NCI-H1092 (cell line): ENCODE data around the gene METRNL.
"Not testable (repeated sequence)": the region's sequence is repeated elsewhere in the genome, so short reads cannot be mapped to it uniquely, and the experiment has no call there.

Experiments
- DNase-seq: peaks from one replicate; lab custom pipeline; 2025; lab: John Stamatoyannopoulos, UW

METRNL gene

GRCh38 chr17:83123896-83124801 is 44.7 kb downstream of the METRNL start:
- no peak for DNase-seq

- DNase-seq = no peak
Observed at GRCh38 chr17:83124871-83125514, 45.6 kb downstream of the METRNL start.

- no peak for DNase-seq
Observed at GRCh38 chr17:83125515-83126274, 46.3 kb downstream of the METRNL start.

GRCh38 chr17:83126275-83126811 is 46.9 kb downstream of the METRNL start:
- DNase-seq = no peak

- no peak for DNase-seq
Observed at GRCh38 chr17:83127431-83128160, 48.2 kb downstream of the METRNL start.

- DNase-seq = no peak
Observed at GRCh38 chr17:83128306-83129240, 49.2 kb downstream of the METRNL start.

GRCh38 chr17:83129676-83130075 is 50.3 kb downstream of the METRNL start:
- DNase-seq = no peak

- DNase-seq = no peak
Observed at GRCh38 chr17:83131401-83132011, 52.1 kb downstream of the METRNL start.

- DNase-seq = no peak
Observed at GRCh38 chr17:83132251-83133081, 53.1 kb downstream of the METRNL start.

GRCh38 chr17:83133302-83134121 is 54.1 kb downstream of the METRNL start:
- DNase-seq = no peak

- not testable (repeated sequence) for DNase-seq
Observed at GRCh38 chr17:83134456-83134855, 55.0 kb downstream of the METRNL start.

- DNase-seq = no peak
Observed at GRCh38 chr17:83135692-83136091, 56.3 kb downstream of the METRNL start.

GRCh38 chr17:83136156-83136555 is 56.7 kb downstream of the METRNL start:
- DNase-seq = no peak

GRCh38 chr17:83136931-83137330 is 57.5 kb downstream of the METRNL start:
- no peak for DNase-seq

GRCh38 chr17:83137523-83137922 is 58.1 kb downstream of the METRNL start:
- DNase-seq = no peak

- no peak for DNase-seq
Observed at GRCh38 chr17:83138820-83139219, 59.4 kb downstream of the METRNL start.

GRCh38 chr17:83139541-83140248 is 60.3 kb downstream of the METRNL start:
- DNase-seq = not testable (repeated sequence)

GRCh38 chr17:83140249-83140566 is 60.8 kb downstream of the METRNL start:
- DNase-seq = not testable (repeated sequence)
